ENCODE data around the gene TBPL1.

DNA sequence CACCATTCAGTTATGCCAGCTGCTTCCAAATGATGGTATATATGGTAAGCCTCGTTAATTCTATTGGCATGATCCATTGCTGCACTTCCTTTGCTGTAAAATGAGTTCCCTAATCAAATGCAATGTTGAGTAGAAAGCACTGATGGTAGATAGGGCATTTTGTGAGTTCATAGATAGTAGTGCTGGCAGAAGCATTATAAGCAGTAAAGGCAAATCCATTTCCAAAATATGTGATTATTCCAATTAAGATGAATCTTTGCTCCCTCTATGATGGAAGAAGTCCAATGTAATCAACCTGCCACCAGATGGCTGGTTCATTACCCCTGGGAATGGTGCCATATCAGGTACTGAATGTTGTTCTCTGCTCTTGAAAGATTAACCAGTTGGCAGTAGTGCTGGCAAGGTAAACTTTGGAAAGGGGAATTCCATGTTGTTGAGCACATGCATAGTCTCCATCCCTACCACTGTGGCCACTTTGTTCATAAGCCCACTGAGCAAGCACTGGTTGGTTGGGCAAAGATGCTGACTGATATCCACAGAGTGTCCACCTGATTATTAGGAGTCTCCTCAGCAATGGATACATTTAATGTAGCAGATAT, 5.6 kb upstream of the TBPL1 start:
- TF ChIP-seq POLR2A (IDR thresholded peaks at IDR 0.05; ENCODE audit: low read depth, low read length) (no peak), SPI1 (IDR thresholded peaks at IDR 0.05; ENCODE audit: low read depth, low read length) (no peak), POLR2AphosphoS5 (IDR thresholded peaks at IDR 0.05; ENCODE audit: low read depth, low read length) (no peak), TAF1 (IDR thresholded peaks at IDR 0.05; ENCODE audit: low read depth, low read length) (no peak), POU2F2 (IDR thresholded peaks at IDR 0.05; ENCODE audit: low read depth, low read length) (no peak), PAX5 (IDR thresholded peaks at IDR 0.05; ENCODE audit: insufficient read depth, low read length, severe bottlenecking) (no peak)

Measured in GM12891 (cell line).